Right lobe of liver (tissue), 4 donors: Measurements from ENCODE around the gene CA9.
"Not testable (repeated sequence)": the region's sequence is repeated elsewhere in the genome, so short reads cannot be mapped to it uniquely, and the experiment has no call there.

ENCODE experiments used
- CTCF ChIP-seq, 4 donors: fragments of 200-600 bp in 3 of 4; fragments of 450-650 bp in 1 of 4; IDR thresholded peaks; one replicate each; pipeline versions ENCODE4 v1.5.1 to v1.8.0; 2016 to 2022; ENCODE audit warnings: antibody characterized with exemption in 4 of 4, mild to moderate bottlenecking in 2 of 4
- POLR2A ChIP-seq: fragments of 450-650 bp; IDR thresholded peaks from one replicate; pipeline ENCODE4 v1.6.1; 2017; ENCODE audit warnings: antibody characterized with exemption, mild to moderate bottlenecking
- donor health status: DM: no; HTN: no; CAD: no.
- donor health status: DM: no; HTN: no; CAD: no.
- donor health status: DM: no; HTN: yes; CAD: no.

GRCh38 chr9:35637427-35637955 is 36.2 kb upstream of the CA9 start:
- TF ChIP-seq CTCF (IDR thresholded peaks at IDR 0.05); POLR2A: not testable (repeated sequence)
